ENCODE results near the gene MYO10.
"Not testable (repeated sequence)": the region's sequence is repeated elsewhere in the genome, so short reads cannot be mapped to it uniquely, and the experiment has no call there.

Gene MYO10

GRCh38 chr5:16665601-16666000 lies 270.5 kb downstream of the MYO10 start:
- H3K27me3 ChIP-seq (ENCODE audit: control insufficient read depth, insufficient read depth, low read length), result no peaks in the 10 kb centered on the region
- no peak for DNase-seq (ENCODE audit: low read depth, low spot score)
- no peak overlapping the region for H3K27ac ChIP-seq (ENCODE audit: low read length)
- WGBS (ENCODE audit: insufficient coverage, insufficient read length), result no CpG with 5 or more reads among the region's 3 CpGs
- H3K36me3 ChIP-seq (ENCODE audit: control insufficient read depth, insufficient read depth, low read length), result peaks cover 30% of the 10 kb centered on the region; the same call in 1 of the 2 replicates
- H3K4me3 ChIP-seq (ENCODE audit: low read length), result no peak overlapping the region
- no peaks in the 10 kb centered on the region for H3K9me3 ChIP-seq (ENCODE audit: control insufficient read depth, insufficient read depth, low read length)
- no peaks in the 10 kb centered on the region for H3K4me1 ChIP-seq (ENCODE audit: control insufficient read depth, insufficient read depth, low read length)

- Histone ChIP-seq H3K27ac (ENCODE audit: low read length) (no peak overlapping the region), H3K4me3 (ENCODE audit: low read length) (no peak overlapping the region), H3K27me3 (ENCODE audit: control insufficient read depth, insufficient read depth, low read length) (no peaks in the 10 kb centered on the region), H3K9me3 (ENCODE audit: control insufficient read depth, insufficient read depth, low read length) (no peaks in the 10 kb centered on the region), H3K36me3 (ENCODE audit: control insufficient read depth, insufficient read depth, low read length) (peaks cover 26% of the 10 kb centered on the region; the same call in 1 of the 2 replicates), H3K4me1 (ENCODE audit: control insufficient read depth, insufficient read depth, low read length) (no peaks in the 10 kb centered on the region)
- DNase-seq (ENCODE audit: low read depth, low spot score), result no peak
- no CpG with 5 or more reads among the region's 5 CpGs for WGBS (ENCODE audit: insufficient coverage, insufficient read length)
Measured at GRCh38 chr5:16664368-16664767, 271.7 kb downstream of the MYO10 start.

- no peak for DNase-seq (ENCODE audit: low read depth, low spot score)
- Histone ChIP-seq H3K9me3 (ENCODE audit: control insufficient read depth, insufficient read depth, low read length) (no peaks in the 10 kb centered on the region), H3K27me3 (ENCODE audit: control insufficient read depth, insufficient read depth, low read length) (no peaks in the 10 kb centered on the region), H3K4me3 (ENCODE audit: low read length) (no peak overlapping the region), H3K4me1 (ENCODE audit: control insufficient read depth, insufficient read depth, low read length) (no peaks in the 10 kb centered on the region), H3K36me3 (ENCODE audit: control insufficient read depth, insufficient read depth, low read length) (peaks cover 25% of the 10 kb centered on the region; the same call in 1 of the 2 replicates), H3K27ac (ENCODE audit: low read length) (no peak overlapping the region)
- WGBS (ENCODE audit: insufficient coverage, insufficient read length), result no CpG with 5 or more reads among the region's 4 CpGs
Measured at GRCh38 chr5:16663840-16664239, 272.2 kb downstream of the MYO10 start.

GRCh38 chr5:16661713-16662112 lies 274.4 kb downstream of the MYO10 start:
- DNase-seq (ENCODE audit: low read depth, low spot score), result no peak
- Histone ChIP-seq H3K36me3 (ENCODE audit: control insufficient read depth, insufficient read depth, low read length) (peaks cover 8% of the 10 kb centered on the region; the same call in 1 of the 2 replicates), H3K9me3 (ENCODE audit: control insufficient read depth, insufficient read depth, low read length) (no peaks in the 10 kb centered on the region), H3K4me3 (ENCODE audit: low read length) (no peak overlapping the region), H3K27me3 (ENCODE audit: control insufficient read depth, insufficient read depth, low read length) (no peaks in the 10 kb centered on the region), H3K27ac (ENCODE audit: low read length) (no peak overlapping the region), H3K4me1 (ENCODE audit: control insufficient read depth, insufficient read depth, low read length) (no peaks in the 10 kb centered on the region)
- no CpG with 5 or more reads among the region's 2 CpGs for WGBS (ENCODE audit: insufficient coverage, insufficient read length)

GRCh38 chr5:16660982-16661381 lies 275.1 kb downstream of the MYO10 start:
- no peak overlapping the region for H3K27ac ChIP-seq (ENCODE audit: low read length)
- no CpG with 5 or more reads among the region's 5 CpGs for WGBS (ENCODE audit: insufficient coverage, insufficient read length)

GRCh38 chr5:16659536-16659935 lies 276.6 kb downstream of the MYO10 start:
- Histone ChIP-seq H3K27me3 (ENCODE audit: control insufficient read depth, insufficient read depth, low read length) (no peaks in the 10 kb centered on the region), H3K4me1 (ENCODE audit: control insufficient read depth, insufficient read depth, low read length) (no peaks in the 10 kb centered on the region), H3K4me3 (ENCODE audit: low read length) (no peak overlapping the region), H3K27ac (ENCODE audit: low read length) (no peak overlapping the region), H3K9me3 (ENCODE audit: control insufficient read depth, insufficient read depth, low read length) (no peaks in the 10 kb centered on the region), H3K36me3 (ENCODE audit: control insufficient read depth, insufficient read depth, low read length) (no peaks in the 10 kb centered on the region)
- no peak for DNase-seq (ENCODE audit: low read depth, low spot score)
- no CpG with 5 or more reads among the region's 1 CpG for WGBS (ENCODE audit: insufficient coverage, insufficient read length)

More at GRCh38 chr5:16660982-16661381, 275.1 kb downstream of the MYO10 start:
- Histone ChIP-seq H3K27me3 (ENCODE audit: control insufficient read depth, insufficient read depth, low read length) (no peaks in the 10 kb centered on the region), H3K4me3 (ENCODE audit: low read length) (no peak overlapping the region), H3K36me3 (ENCODE audit: control insufficient read depth, insufficient read depth, low read length) (peaks cover 1% of the 10 kb centered on the region; the same call in 1 of the 2 replicates), H3K9me3 (ENCODE audit: control insufficient read depth, insufficient read depth, low read length) (no peaks in the 10 kb centered on the region), H3K4me1 (ENCODE audit: control insufficient read depth, insufficient read depth, low read length) (no peaks in the 10 kb centered on the region)
- no peak for DNase-seq (ENCODE audit: low read depth, low spot score)

- Histone ChIP-seq H3K4me1 (ENCODE audit: control insufficient read depth, insufficient read depth, low read length) (no peaks in the 10 kb centered on the region), H3K27ac (ENCODE audit: low read length) (no peak overlapping the region), H3K4me3 (ENCODE audit: low read length) (no peak overlapping the region), H3K27me3 (ENCODE audit: control insufficient read depth, insufficient read depth, low read length) (no peaks in the 10 kb centered on the region), H3K36me3 (ENCODE audit: control insufficient read depth, insufficient read depth, low read length) (no peaks in the 10 kb centered on the region), H3K9me3 (ENCODE audit: control insufficient read depth, insufficient read depth, low read length) (no peaks in the 10 kb centered on the region)
- no CpG with 5 or more reads among the region's 2 CpGs for WGBS (ENCODE audit: insufficient coverage, insufficient read length)
- DNase-seq (ENCODE audit: low read depth, low spot score), result no peak
Measured at GRCh38 chr5:16656561-16657191, 279.4 kb downstream of the MYO10 start.

- Histone ChIP-seq H3K27me3 (ENCODE audit: control insufficient read depth, insufficient read depth, low read length) (no peaks in the 10 kb centered on the region), H3K36me3 (ENCODE audit: control insufficient read depth, insufficient read depth, low read length) (no peaks in the 10 kb centered on the region), H3K4me1 (ENCODE audit: control insufficient read depth, insufficient read depth, low read length) (no peaks in the 10 kb centered on the region), H3K9me3 (ENCODE audit: control insufficient read depth, insufficient read depth, low read length) (no peaks in the 10 kb centered on the region), H3K4me3 (ENCODE audit: low read length) (no peak overlapping the region), H3K27ac (ENCODE audit: low read length) (no peak overlapping the region)
- WGBS (ENCODE audit: insufficient coverage, insufficient read length), result no CpG with 5 or more reads among the region's 6 CpGs
- no peak for DNase-seq (ENCODE audit: low read depth, low spot score)
Measured at GRCh38 chr5:16654647-16655334, 281.3 kb downstream of the MYO10 start.

GRCh38 chr5:16648739-16649138 lies 287.3 kb downstream of the MYO10 start:
- WGBS (ENCODE audit: insufficient coverage, insufficient read length), result no CpG with 5 or more reads among the region's 8 CpGs
- H3K27ac ChIP-seq (ENCODE audit: low read length); H3K4me1 ChIP-seq (ENCODE audit: control insufficient read depth, insufficient read depth, low read length); H3K9me3 ChIP-seq (ENCODE audit: control insufficient read depth, insufficient read depth, low read length); H3K36me3 ChIP-seq (ENCODE audit: control insufficient read depth, insufficient read depth, low read length); DNase-seq (ENCODE audit: low read depth, low spot score); H3K4me3 ChIP-seq (ENCODE audit: low read length); H3K27me3 ChIP-seq (ENCODE audit: control insufficient read depth, insufficient read depth, low read length): not testable (repeated sequence)

GRCh38 chr5:16644301-16644889 lies 291.7 kb downstream of the MYO10 start:
- no peaks in the 10 kb centered on the region for H3K27me3 ChIP-seq (ENCODE audit: control insufficient read depth, insufficient read depth, low read length)
- no CpG with 5 or more reads among the region's 11 CpGs for WGBS (ENCODE audit: insufficient coverage, insufficient read length)

More at GRCh38 chr5:16644301-16644889, 291.7 kb downstream of the MYO10 start:
- Histone ChIP-seq H3K9me3 (ENCODE audit: control insufficient read depth, insufficient read depth, low read length) (no peaks in the 10 kb centered on the region), H3K4me3 (ENCODE audit: low read length) (no peak overlapping the region), H3K27ac (ENCODE audit: low read length) (no peak overlapping the region), H3K36me3 (ENCODE audit: control insufficient read depth, insufficient read depth, low read length) (no peaks in the 10 kb centered on the region), H3K4me1 (ENCODE audit: control insufficient read depth, insufficient read depth, low read length) (no peaks in the 10 kb centered on the region)
- DNase-seq (ENCODE audit: low read depth, low spot score), result no peak
